Brain pericyte (primary cell): ENCODE measurements around the gene ZWILCH.
A peak's percentile ranks its signal among the peaks of the same experiment; 100 is the strongest.
"Not testable (repeated sequence)": the region's sequence is repeated elsewhere in the genome, so short reads cannot be mapped to it uniquely, and the experiment has no call there.

ENCODE experiments used
- DNase-seq: peaks from one replicate; pipeline ENCODE4 v3.0.0-alpha.2; 2012; ENCODE audit warnings: low read depth, low spot score

ZWILCH gene

GRCh38 chr15:66504563-66505429, at the start of gene ZWILCH, which contains the start of gene RPL4:
Gene ZWILCH (plus strand): TSS chr15:66505326. CDS start chr15:66505339, 13 bp downstream.
Gene RPL4 (minus strand): TSS chr15:66504855. CDS start chr15:66504790, 65 bp downstream.
- DNase-seq, result peak; percentile 69

GRCh38 chr15:66456211-66456610, 48.9 kb upstream of the ZWILCH start:
- DNase-seq, result no peak

GRCh38 chr15:66459818-66460615, 45.1 kb upstream of the ZWILCH start:
- DNase-seq, result no peak

GRCh38 chr15:66461294-66461693, 43.8 kb upstream of the ZWILCH start:
- not testable (repeated sequence) for DNase-seq

GRCh38 chr15:66461917-66462316, 43.2 kb upstream of the ZWILCH start:
- no peak for DNase-seq

- no peak for DNase-seq
Measured at GRCh38 chr15:66462627-66463026, 42.5 kb upstream of the ZWILCH start.

GRCh38 chr15:66465294-66465693, 39.8 kb upstream of the ZWILCH start:
- not testable (repeated sequence) for DNase-seq

- not testable (repeated sequence) for DNase-seq
Measured at GRCh38 chr15:66467162-66468040, 37.7 kb upstream of the ZWILCH start.

GRCh38 chr15:66470825-66471224, 34.3 kb upstream of the ZWILCH start:
- not testable (repeated sequence) for DNase-seq

- no peak for DNase-seq
Measured at GRCh38 chr15:66472176-66472999, 32.7 kb upstream of the ZWILCH start.

GRCh38 chr15:66474135-66474534, 31.0 kb upstream of the ZWILCH start:
- no peak for DNase-seq

GRCh38 chr15:66474963-66475362, 30.2 kb upstream of the ZWILCH start:
- no peak for DNase-seq

GRCh38 chr15:66476535-66476934, 28.6 kb upstream of the ZWILCH start:
- no peak for DNase-seq

- no peak for DNase-seq
Measured at GRCh38 chr15:66477011-66477410, 28.1 kb upstream of the ZWILCH start.

- DNase-seq, result no peak
Measured at GRCh38 chr15:66480267-66480666, 24.9 kb upstream of the ZWILCH start.

GRCh38 chr15:66481107-66481856, 23.8 kb upstream of the ZWILCH start:
- no peak for DNase-seq

- DNase-seq, result no peak
Measured at GRCh38 chr15:66482539-66482938, 22.6 kb upstream of the ZWILCH start.

GRCh38 chr15:66483131-66483566, 22.0 kb upstream of the ZWILCH start:
- DNase-seq, result no peak

GRCh38 chr15:66484539-66485112, 20.5 kb upstream of the ZWILCH start:
- no peak for DNase-seq
